Common myeloid progenitor, CD34-positive (primary cell): Measurements from ENCODE around the gene NAA30.
"Not testable (repeated sequence)": the region's sequence is repeated elsewhere in the genome, so short reads cannot be mapped to it uniquely, and the experiment has no call there.

Experiments
- CTCF ChIA-PET: fragments of 350-600 bp; sonication (Branson Sonifier 250); formaldehyde crosslinking; loops from one replicate; lab custom pipeline; 2021; ENCODE audit warnings: antibody characterized with exemption; lab: Charles Lee
- POLR2A ChIA-PET: fragments of 350-600 bp; sonication (Branson Sonifier 250); formaldehyde crosslinking; loops from one replicate; lab custom pipeline; 2021; ENCODE audit warnings: antibody characterized with exemption; lab: Charles Lee
- DNase-seq, 3 donors: peaks; one replicate each; pipeline versions ENCODE4 v3.0.0 to v3.0.0-alpha.2; 2013
- H3K27ac ChIP-seq, 2 experiments: 1 replicate in 1 of 2; 2 replicates in 1 of 2; pipeline ENCODE4 v1.7.0; 2013; ENCODE audit warnings: inconsistent platforms in 2 of 2, low read length in 2 of 2, mild to moderate bottlenecking in 2 of 2, low read depth in 1 of 2, moderate library complexity in 1 of 2; ENCODE audit not compliant: severe bottlenecking in 2 of 2, insufficient read depth in 1 of 2, poor library complexity in 1 of 2
- H3K27me3 ChIP-seq, 5 experiments: replicated peaks in 2 of 5; 1 replicate in 3 of 5; 2 replicates in 2 of 5; pipeline versions ENCODE4 v1.6.1 to v1.7.0; 2013; ENCODE audit warnings: low read length in 4 of 5, mild to moderate bottlenecking in 2 of 5, moderate library complexity in 2 of 5, inconsistent platforms in 1 of 5; ENCODE audit not compliant: insufficient read depth in 5 of 5, control insufficient read depth in 4 of 5
- H3K36me3 ChIP-seq, 4 experiments: 1 replicate in 2 of 4; 2 replicates in 2 of 4; pipeline versions ENCODE4 v1.6.1 to v1.7.0; 2013; ENCODE audit warnings: low read length in 3 of 4, control low read depth in 1 of 4, mild to moderate bottlenecking in 1 of 4; ENCODE audit not compliant: control insufficient read depth in 4 of 4, insufficient read depth in 4 of 4
- H3K4me1 ChIP-seq, 4 experiments: 1 replicate in 3 of 4; 2 replicates in 1 of 4; pipeline versions ENCODE4 v1.6.1 to v1.7.1; 2013; ENCODE audit warnings: low read length in 3 of 4, mild to moderate bottlenecking in 3 of 4, control low read depth in 1 of 4, inconsistent platforms in 1 of 4, moderate library complexity in 1 of 4; ENCODE audit not compliant: control insufficient read depth in 4 of 4, insufficient read depth in 4 of 4; ENCODE audit errors: control extremely low read depth in 1 of 4
- H3K4me3 ChIP-seq, 7 experiments: 1 replicate in 4 of 7; 2 replicates in 3 of 7; pipeline versions ENCODE4 v1.5.1 to v1.7.0; 2013; ENCODE audit warnings: mild to moderate bottlenecking in 7 of 7, low read length in 6 of 7, moderate library complexity in 6 of 7, inconsistent platforms in 2 of 7, low read depth in 2 of 7, control low read depth in 1 of 7; ENCODE audit not compliant: insufficient read depth in 4 of 7, control insufficient read depth in 1 of 7; ENCODE audit errors: extremely low read depth in 1 of 7
- H3K9me3 ChIP-seq, 5 experiments: 1 replicate in 4 of 5; 2 replicates in 1 of 5; pipeline versions ENCODE4 v1.6.1 to v1.7.1; 2013; ENCODE audit warnings: low read length in 4 of 5, mild to moderate bottlenecking in 2 of 5, inconsistent platforms in 1 of 5, low read depth in 1 of 5, moderate library complexity in 1 of 5; ENCODE audit not compliant: control insufficient read depth in 4 of 5, insufficient read depth in 2 of 5; ENCODE audit errors: control extremely low read depth in 1 of 5
- WGBS: methylation state at CpG from one replicate; pipeline ENCODE4 v1.1.5; 2013; ENCODE audit not compliant: insufficient coverage; 5-methylcytosine and 5-hydroxymethylcytosine counted together

The NAA30 gene

DNA sequence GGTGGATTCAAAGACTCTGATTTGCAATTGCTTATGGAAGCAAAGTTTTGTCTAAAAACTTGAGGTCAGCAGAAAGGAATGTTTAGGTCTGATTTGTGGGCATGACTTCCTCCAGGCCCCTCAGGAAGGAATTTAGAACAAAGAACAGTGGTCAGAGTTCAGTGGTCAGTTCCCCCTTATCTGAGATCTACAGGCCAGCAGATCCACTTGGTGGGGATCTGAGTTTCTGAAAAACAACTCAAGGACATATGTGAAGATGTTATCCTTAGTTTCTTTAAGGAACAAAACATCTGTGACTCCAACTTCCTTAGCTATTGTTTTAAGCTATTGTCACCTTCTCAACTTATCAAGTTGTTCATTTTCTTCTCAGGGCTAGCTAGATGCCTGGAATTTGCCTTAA is 28.0 kb upstream of the NAA30 start:
- DNase-seq: no peak
- no peak overlapping the region for H3K4me3 ChIP-seq
- no peaks in the 10 kb centered on the region for H3K4me1 ChIP-seq
- POLR2A ChIA-PET: no interaction called here
- H3K36me3 ChIP-seq: no peaks in the 10 kb centered on the region
- CTCF ChIA-PET: no interaction called here
- peaks cover 0 to 9% (median 2%) of the 10 kb centered on the region in 5 experiments for H3K27me3 ChIP-seq
- no peaks in the 10 kb centered on the region for H3K9me3 ChIP-seq
- H3K27ac ChIP-seq: no peak overlapping the region

DNA sequence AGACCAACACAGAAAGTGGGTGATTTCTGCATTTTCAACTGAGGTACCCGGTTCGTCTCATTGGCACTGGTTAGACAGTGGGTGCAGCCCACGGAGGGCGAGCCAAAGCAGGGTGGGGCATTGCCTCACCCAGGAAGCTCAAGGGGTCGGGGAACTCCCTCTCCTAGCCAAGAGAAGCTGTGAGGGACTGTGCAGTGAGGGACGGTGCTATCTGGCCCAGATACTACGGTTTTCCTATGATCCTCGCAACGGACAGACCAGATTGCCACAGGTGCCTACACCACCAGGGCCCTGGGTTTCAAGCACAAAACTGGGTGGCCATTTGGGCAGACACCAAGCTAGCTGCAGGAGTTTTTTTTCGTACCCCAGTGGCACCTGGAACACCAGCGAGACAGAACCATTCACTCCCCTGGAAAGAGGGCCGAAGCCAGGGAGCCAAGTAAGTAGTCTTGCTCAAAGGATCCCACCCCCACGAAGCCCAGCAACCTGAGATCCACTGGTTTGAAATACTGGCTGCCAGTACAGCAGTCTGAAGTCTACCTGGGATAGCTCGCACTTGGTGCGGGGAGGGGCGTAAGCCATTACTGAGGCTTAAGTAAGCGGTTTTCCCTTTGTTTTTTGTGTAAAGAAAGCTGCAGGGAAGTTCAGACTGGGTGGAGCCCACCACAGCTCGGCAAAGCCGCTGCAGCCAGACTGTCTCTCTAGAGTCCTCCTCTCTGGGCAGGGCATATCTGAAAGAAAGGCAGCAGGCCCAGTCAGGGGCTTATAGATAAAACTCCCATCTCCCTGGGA is 25.5 kb upstream of the NAA30 start:
- H3K4me1 ChIP-seq: no peaks in the 10 kb centered on the region
- no peak overlapping the region for H3K27ac ChIP-seq
- WGBS: 86% methylated on average over 19 of the region's 19 CpGs
- ChIA-PET CTCF (no interaction called here), POLR2A (no interaction called here)
- H3K27me3 ChIP-seq: peaks cover 0 to 5% (median 2%) of the 10 kb centered on the region in 5 experiments
- DNase-seq: no peak
- no peaks in the 10 kb centered on the region for H3K9me3 ChIP-seq
- H3K36me3 ChIP-seq: no peaks in the 10 kb centered on the region
- H3K4me3 ChIP-seq: no peak overlapping the region

DNA sequence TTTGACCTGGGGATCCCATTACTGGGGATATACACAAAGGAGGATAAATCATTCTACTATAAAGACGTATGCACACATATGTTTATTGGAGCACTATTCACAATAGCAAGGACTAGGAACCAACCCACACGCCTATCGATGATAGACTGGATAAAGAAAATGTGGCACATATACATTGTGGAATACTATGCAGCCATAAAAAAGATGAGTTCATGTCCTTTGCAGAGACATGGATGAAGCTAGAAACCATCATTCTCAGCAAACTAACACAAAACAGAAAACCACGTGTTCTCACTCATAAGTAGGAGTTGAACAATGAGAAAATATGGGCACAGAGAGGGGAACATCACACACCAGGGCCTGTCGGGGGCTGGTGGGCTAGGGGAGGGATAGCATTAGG is 20.2 kb upstream of the NAA30 start:
- DNase-seq, H3K9me3 ChIP-seq, CTCF ChIA-PET, H3K27ac ChIP-seq, H3K4me1 ChIP-seq, H3K36me3 ChIP-seq, H3K27me3 ChIP-seq, POLR2A ChIA-PET, H3K4me3 ChIP-seq: not testable (repeated sequence)
- WGBS: no CpG with 5 or more reads among the region's 5 CpGs

DNA sequence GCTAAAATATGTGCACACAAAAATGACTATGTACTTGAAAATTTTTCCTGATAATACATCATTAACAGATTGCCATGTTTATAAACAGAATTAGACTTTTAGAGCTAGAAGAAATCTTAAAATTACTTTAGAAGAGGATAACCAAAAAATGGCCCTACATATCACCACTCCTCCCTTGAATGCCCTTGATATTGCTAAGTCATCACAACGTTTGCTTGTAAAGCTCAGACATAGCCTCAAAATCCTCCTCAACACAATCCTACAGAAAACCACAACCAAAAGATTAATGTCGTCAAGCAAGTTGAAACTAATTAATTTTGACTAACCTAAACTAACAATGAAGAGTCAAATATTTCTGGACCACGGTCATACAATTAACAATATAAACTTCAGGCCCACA is 19.4 kb upstream of the NAA30 start:
- no peaks in the 10 kb centered on the region for H3K36me3 ChIP-seq
- H3K27ac ChIP-seq: no peak overlapping the region
- DNase-seq: no peak
- H3K4me1 ChIP-seq: no peaks in the 10 kb centered on the region
- WGBS: 100% methylated on average over 2 of the region's 3 CpGs
- peaks cover 0 to 2% (median 0%) of the 10 kb centered on the region in 5 experiments for H3K9me3 ChIP-seq
- POLR2A ChIA-PET: no interaction called here
- peaks cover 0 to 2% (median 0%) of the 10 kb centered on the region in 5 experiments for H3K27me3 ChIP-seq
- no peak overlapping the region for H3K4me3 ChIP-seq
- CTCF ChIA-PET: interaction anchor here (1.3 to 1.4 kb wide), 2 partner anchors 10 to 12 kb away, joined by 3 to 4 read pairs; no protein-coding TSS in a partner anchor

DNA sequence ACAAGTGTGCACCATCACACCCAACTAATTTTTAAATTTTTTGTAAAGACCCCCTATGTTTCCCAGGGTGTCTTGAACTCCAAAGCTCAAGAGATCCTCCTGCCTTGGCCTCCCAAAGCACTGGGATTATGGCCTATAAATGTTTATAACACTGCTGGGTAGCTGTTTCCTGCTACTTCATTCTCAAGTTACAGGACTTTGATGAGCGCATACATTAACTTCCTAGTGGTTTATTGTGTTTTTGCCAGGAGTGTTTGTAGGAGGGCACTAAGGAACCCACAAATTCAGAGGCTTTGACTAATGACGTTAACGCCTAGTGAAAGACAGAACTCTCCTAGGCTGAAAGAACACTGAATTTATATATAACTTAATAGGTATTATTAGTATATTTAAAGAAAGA is 15.2 kb upstream of the NAA30 start:
- Histone ChIP-seq H3K36me3 (no peaks in the 10 kb centered on the region), H3K4me3 (no peak overlapping the region), H3K27me3 (peaks cover 0 to 2% (median 0%) of the 10 kb centered on the region in 5 experiments), H3K4me1 (no peaks in the 10 kb centered on the region), H3K9me3 (peaks cover 0 to under 1% (median 0%) of the 10 kb centered on the region in 5 experiments), H3K27ac (no peak overlapping the region)
- no peak for DNase-seq
- WGBS: no CpG with 5 or more reads among the region's 3 CpGs
- CTCF ChIA-PET: no interaction called here
- POLR2A ChIA-PET: no interaction called here

DNA sequence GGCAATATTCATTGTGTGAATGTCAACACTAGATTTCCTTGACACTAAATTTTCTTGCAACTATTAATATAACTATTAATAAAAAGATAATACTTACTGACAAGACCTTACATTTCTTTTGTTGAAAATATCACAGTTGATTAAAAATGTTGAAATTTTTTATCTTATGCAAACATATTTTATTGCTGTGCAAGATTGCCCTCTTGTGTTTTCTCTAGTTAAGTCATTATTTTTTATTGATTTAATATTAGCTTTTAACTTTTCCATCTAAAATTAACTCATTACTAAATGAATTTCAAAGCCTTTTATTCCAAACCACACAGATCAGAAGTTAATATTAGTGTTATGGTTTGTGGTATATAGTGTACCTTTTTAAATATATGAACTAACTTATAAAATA is 11.7 kb upstream of the NAA30 start:
- POLR2A ChIA-PET: no interaction called here
- H3K27ac ChIP-seq: no peak overlapping the region

DNA sequence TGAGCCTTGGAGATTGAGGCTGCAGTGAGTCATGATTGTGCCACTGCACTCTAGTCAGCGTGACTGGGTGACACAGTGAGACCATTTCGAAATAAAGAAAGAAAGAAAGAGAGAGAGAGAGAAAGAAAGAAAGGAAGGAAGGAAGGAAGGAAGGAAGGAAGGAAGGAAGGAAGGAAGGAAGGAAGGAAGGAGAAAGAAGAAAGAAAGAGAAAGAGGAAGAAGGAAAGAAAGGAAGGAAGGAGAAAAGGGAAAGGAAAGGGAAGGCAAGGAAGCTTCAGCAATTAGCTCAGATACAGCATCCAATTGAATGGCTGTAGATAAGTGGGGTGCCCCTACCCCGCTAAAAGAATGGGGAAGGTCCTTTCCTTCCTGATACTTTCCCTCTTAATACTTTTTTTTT is 9.5 kb upstream of the NAA30 start:
- H3K27ac ChIP-seq: no peak overlapping the region
- no peaks in the 10 kb centered on the region for H3K27me3 ChIP-seq
- no peaks in the 10 kb centered on the region for H3K9me3 ChIP-seq
- no peaks in the 10 kb centered on the region for H3K36me3 ChIP-seq
- no peak overlapping the region for H3K4me3 ChIP-seq
- H3K4me1 ChIP-seq: no peaks in the 10 kb centered on the region
- CTCF ChIA-PET: interaction anchor here (1.2 kb wide), 1 partner anchor 9 kb away, joined by 3 read pairs; no protein-coding TSS in a partner anchor
- POLR2A ChIA-PET: no interaction called here
- no peak for DNase-seq
- 100% methylated on average over 2 of the region's 3 CpGs for WGBS

More for the DNA sequence above, 11.7 kb upstream of the NAA30 start:
- Histone ChIP-seq H3K9me3 (no peaks in the 10 kb centered on the region), H3K4me1 (no peaks in the 10 kb centered on the region), H3K36me3 (no peaks in the 10 kb centered on the region), H3K27me3 (no peaks in the 10 kb centered on the region), H3K4me3 (no peak overlapping the region)
- CTCF ChIA-PET: no interaction called here
- DNase-seq: peak in 1 of 3 donors; percentile 10
